Right cardiac atrium (tissue), 5 donors: ENCODE data around the gene UCKL1. TPM values are rescaled to one million over a fixed set of nuclear protein-coding genes. Genes with fewer than 3 reads are reported as not detected.

Experiments
- ATAC-seq, 2 donors: fragments of 200-7000 bp; cut with Tn5 transposase; one replicate each; pipeline versions ENCODE4 v1.8.0 to v1.9.1; 2020; ENCODE audit warnings: moderate library complexity in 2 of 2, mild to moderate bottlenecking in 1 of 2
- DNase-seq, 3 donors: peaks; one replicate each; pipeline ENCODE4 v3.0.0-alpha.2; 2020
- H3K27ac ChIP-seq: one replicate; pipeline ENCODE4 v1.5.1; 2013; ENCODE audit warnings: mild to moderate bottlenecking, low read length, control low read depth, moderate library complexity
- H3K27me3 ChIP-seq: one replicate; pipeline ENCODE4 v1.6.1; 2013; ENCODE audit not compliant: control insufficient read depth, insufficient read depth
- H3K4me1 ChIP-seq: one replicate; pipeline ENCODE4 v1.6.1; 2013; ENCODE audit warnings: low read length; ENCODE audit not compliant: control insufficient read depth, insufficient read depth
- H3K4me3 ChIP-seq: one replicate; pipeline ENCODE4 v1.5.1; 2013; ENCODE audit warnings: low read length, control low read depth
- H3K9me3 ChIP-seq: one replicate; pipeline ENCODE4 v1.6.1; 2013; ENCODE audit warnings: low read length; ENCODE audit not compliant: control insufficient read depth
- WGBS: extraction: QIAGEN DNeasy Blood & Tissue Kit; methylation state at CpG from one replicate; pipeline ENCODE4 v1.1.7; 2013; 5-methylcytosine and 5-hydroxymethylcytosine counted together
- intact Hi-C, 4 donors: fragments of 100-400 bp; cut with DNase I; formaldehyde crosslinking; loops; one replicate each; pipeline versions ENCODE4 v1.11.0 to v1.14.0; 2022 to 2023
- long read RNA-seq, 4 donors: library from polyadenylated mRNA; unstranded; transcript quantifications; one replicate each; pipeline ENCODE4 v2.0.0, GENCODE V29; 2020 to 2021
- polyA plus RNA-seq: library from polyadenylated mRNA; stranded (reverse); fragments of 200-250 nt; gene quantifications from one replicate; pipeline ENCODE4 v1.2.3, GENCODE V29; 2013
- total RNA-seq, 4 donors: library from RNA; stranded (reverse); fragmentation: NEBNext Ultra II Directional; extraction: Animal tissue kit (Norgen Biotek cat#: 25700); gene quantifications; one replicate each; pipeline ENCODE4 v1.2.1, GENCODE V29; 2021
- donor health status: healthy with polysubstance abuse.
- donor health status: DM: no; HTN: yes; CAD: no.
- donor health status: DM: no; HTN: no; CAD: no.
- donor health status: DM: no; HTN: yes; CAD: no; lungs with severe emphysema.
- donor health status: DM: yes; HTN: yes; CAD: no.

UCKL1 gene
- 10 to 100 TPM; 35.5 to 47.0 (median 44.0) TPM for total RNA-seq
- polyA plus RNA-seq = 36.5 TPM
- long read RNA-seq, donor 1, partial matches to known transcripts = 101 of 223 reads
- long read RNA-seq, donor 1, other reads (novel, unspliced or antisense) = 122 of 223 reads
- long read RNA-seq, donor 2, partial matches to known transcripts = 36 of 94 reads
- long read RNA-seq, donor 2, other reads (novel, unspliced or antisense) = 58 of 94 reads
- long read RNA-seq, donor 3, partial matches to known transcripts = 58 of 279 reads
- long read RNA-seq, donor 3, other reads (novel, unspliced or antisense) = 221 of 279 reads
- long read RNA-seq, donor 4, partial matches to known transcripts = 32 of 90 reads
- long read RNA-seq, donor 4, other reads (novel, unspliced or antisense) = 58 of 90 reads

GRCh38 chr20:63955827-63956663 is at the start of gene UCKL1:
TSS of gene UCKL1 (minus strand) at chr20:63956416. CDS start at chr20:63956372, 44 bp downstream.
- WGBS = under 1% methylated on average over 105 of the region's 105 CpGs
- no peaks in the 10 kb centered on the region for H3K9me3 ChIP-seq
- DNase-seq = peak; percentile 95 to 98 (median 97)
- H3K27ac ChIP-seq = peak within 1 kb of the TSS; percentile 85
- peak within 1 kb of the TSS; percentile 71 for H3K4me3 ChIP-seq
- intact Hi-C loops = loop anchor here in 1 of 4 donors (5.0 kb wide), 1 partner anchor 49 kb away; no protein-coding TSS in a partner anchor
- ATAC-seq = peak; percentile 88 to 89
- H3K4me1 ChIP-seq = peaks cover 8% of the 10 kb centered on the region
- H3K27me3 ChIP-seq = no peaks in the 10 kb centered on the region

GRCh38 chr20:64005394-64005793 is 49.2 kb upstream of the UCKL1 start:
- 81% methylated on average over 6 of the region's 6 CpGs for whole genome bisulfite sequencing
- intact Hi-C loops = no loop called here

GRCh38 chr20:64003960-64004725 is 47.9 kb upstream of the UCKL1 start:
- WGBS = 80% methylated on average over 7 of the region's 7 CpGs
- ATAC-seq (no peak), DNase-seq (peak in 1 of 3 donors; percentile 21)
- Histone ChIP-seq H3K27ac (no peak overlapping the region), H3K9me3 (no peaks in the 10 kb centered on the region), H3K27me3 (no peaks in the 10 kb centered on the region), H3K4me3 (no peak overlapping the region), H3K4me1 (no peaks in the 10 kb centered on the region)
- intact Hi-C loops = no loop called here

More at GRCh38 chr20:64005394-64005793, 49.2 kb upstream of the UCKL1 start:
- H3K4me1 ChIP-seq = no peaks in the 10 kb centered on the region
- no peaks in the 10 kb centered on the region for H3K27me3 ChIP-seq
- H3K4me3 ChIP-seq = no peak overlapping the region
- peak in 1 of 3 donors; percentile 0 for DNase-seq
- ATAC-seq = no peak
- no peaks in the 10 kb centered on the region for H3K9me3 ChIP-seq
- H3K27ac ChIP-seq = no peak overlapping the region

DNA sequence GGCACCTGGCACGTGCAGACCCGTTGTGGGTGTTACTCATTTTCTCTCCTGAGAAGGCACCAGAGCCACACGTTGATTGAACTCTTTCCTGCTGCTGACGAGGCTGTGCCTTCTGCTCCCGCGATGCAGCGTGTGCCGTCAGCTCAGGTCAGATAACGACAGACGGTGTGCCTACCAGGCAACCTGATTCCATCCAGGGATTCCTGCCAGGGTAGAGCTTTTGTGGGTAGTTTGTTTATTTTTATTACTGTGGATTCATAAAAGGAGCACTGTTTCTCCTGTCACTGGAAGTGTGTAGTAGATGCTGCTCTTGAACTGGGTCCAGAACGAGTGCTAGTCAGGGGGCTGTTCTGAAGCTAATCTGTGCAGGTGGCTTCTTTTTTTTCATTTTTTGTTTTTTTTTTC is 45.4 kb upstream of the UCKL1 start:
- Histone ChIP-seq H3K9me3 (no peaks in the 10 kb centered on the region), H3K27ac (no peak overlapping the region), H3K4me1 (no peaks in the 10 kb centered on the region), H3K4me3 (no peak overlapping the region), H3K27me3 (no peaks in the 10 kb centered on the region)
- WGBS = 72% methylated on average over 11 of the region's 11 CpGs
- intact Hi-C loops = no loop called here
- DNase-seq (peak in 1 of 3 donors; percentile 31), ATAC-seq (no peak)

GRCh38 chr20:64000906-64001305 is 44.7 kb upstream of the UCKL1 start:
- 88% methylated on average over 12 of the region's 12 CpGs for WGBS
- DNase-seq (peak in 1 of 3 donors; percentile 34), ATAC-seq (no peak)
- Histone ChIP-seq H3K9me3 (no peaks in the 10 kb centered on the region), H3K4me1 (no peaks in the 10 kb centered on the region), H3K27me3 (no peaks in the 10 kb centered on the region), H3K27ac (no peak overlapping the region), H3K4me3 (no peak overlapping the region)
- intact Hi-C loops = no loop called here

GRCh38 chr20:63982937-63983336 is 26.7 kb upstream of the UCKL1 start:
- intact Hi-C loops = no loop called here
- H3K9me3 ChIP-seq = no peaks in the 10 kb centered on the region
- H3K27ac ChIP-seq = no peak overlapping the region
- ATAC-seq (no peak), DNase-seq (no peak)
- H3K4me1 ChIP-seq = peaks cover 6% of the 10 kb centered on the region
- 88% methylated on average over 14 of the region's 14 CpGs for WGBS
- no peak overlapping the region for H3K4me3 ChIP-seq
- no peaks in the 10 kb centered on the region for H3K27me3 ChIP-seq

DNA sequence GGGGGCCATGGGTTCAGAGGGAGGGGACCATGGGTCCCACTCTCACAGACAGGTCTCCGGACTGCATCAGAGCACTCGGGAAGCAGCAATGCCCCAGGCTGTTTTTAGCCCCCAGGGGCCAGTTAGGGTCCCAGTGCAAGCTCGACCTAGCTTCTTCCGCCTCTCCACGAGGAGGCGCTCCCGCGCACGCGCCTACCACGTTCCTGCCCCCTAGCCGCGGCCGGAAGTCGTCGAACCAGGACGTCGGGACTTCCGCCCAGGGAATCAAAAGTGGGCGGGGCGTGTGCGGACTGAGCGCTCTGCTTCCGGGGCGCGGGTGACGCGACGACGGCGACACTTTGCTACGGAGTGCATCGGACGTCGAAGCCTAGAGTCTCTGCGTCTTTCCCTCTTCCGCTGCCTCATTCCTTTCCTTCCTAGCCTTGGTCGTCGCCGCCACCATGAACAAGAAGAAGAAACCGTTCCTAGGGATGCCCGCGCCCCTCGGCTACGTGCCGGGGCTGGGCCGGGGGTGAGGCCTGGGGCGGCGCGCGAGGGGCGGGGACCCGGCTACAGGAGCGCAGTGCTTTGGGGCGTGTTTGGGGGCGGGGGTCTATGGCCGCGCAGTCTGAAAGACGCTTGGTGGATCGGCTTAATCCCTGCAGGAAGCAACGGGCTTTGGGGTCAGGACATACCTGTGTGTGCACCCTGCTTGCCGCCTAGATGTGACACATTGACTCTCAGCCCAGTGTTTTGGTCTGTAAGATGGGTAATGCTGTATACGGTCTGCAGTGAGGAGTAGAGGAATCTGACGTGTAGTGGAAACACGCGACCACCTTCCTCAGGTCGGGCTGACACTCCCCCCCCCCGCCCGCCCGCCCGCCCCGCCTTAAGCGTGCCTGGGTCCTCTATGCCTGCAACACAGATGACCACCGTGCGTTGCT is 24.9 kb upstream of the UCKL1 start, which contains the start of gene PRPF6:
Gene PRPF6, plus strand, starts transcription at position 327 of the 923 bp plus-strand sequence. Its CDS starts 114 bp downstream, at position 441.
- intact Hi-C loops = no loop called here
- H3K27me3 ChIP-seq = no peaks in the 10 kb centered on the region
- DNase-seq (peak; percentile 96 to 98 (median 98)), ATAC-seq (peak; percentile 92 to 93)
- whole genome bisulfite sequencing = 1% methylated on average over 75 of the region's 75 CpGs
- H3K27ac ChIP-seq = peak within 1 kb of the TSS; percentile 67
- peaks cover 6% of the 10 kb centered on the region for H3K4me1 ChIP-seq
- H3K4me3 ChIP-seq = peak within 1 kb of the TSS; percentile 74
- no peaks in the 10 kb centered on the region for H3K9me3 ChIP-seq

GRCh38 chr20:63980317-63980805 is 24.1 kb upstream of the UCKL1 start:
- intact Hi-C loops = no loop called here
- WGBS = 72% methylated on average over 15 of the region's 15 CpGs
- Histone ChIP-seq H3K27me3 (no peaks in the 10 kb centered on the region), H3K9me3 (no peaks in the 10 kb centered on the region), H3K27ac (peak overlapping the region; percentile 67), H3K4me3 (no peak overlapping the region), H3K4me1 (peaks cover 6% of the 10 kb centered on the region)
- DNase-seq (peak in 1 of 3 donors; percentile 19), ATAC-seq (peak; percentile 50 to 51)

- peak; percentile 54 to 84 (median 75) for DNase-seq
- H3K4me1 ChIP-seq = peaks cover 6% of the 10 kb centered on the region
- H3K27me3 ChIP-seq = no peaks in the 10 kb centered on the region
- no peaks in the 10 kb centered on the region for H3K9me3 ChIP-seq
- ATAC-seq = peak in 1 of 2 donors; percentile 4
- H3K4me3 ChIP-seq = peak within 1 kb of the TSS; percentile 42
- 2% methylated on average over 52 of the region's 52 CpGs for WGBS
- intact Hi-C loops = loop anchor here in 3 of 4 donors (10.0 kb wide), 5 partner anchors 75 to 445 kb away; partner anchors contain the start of genes DNAJC5 (in 1 of the 3), PTK6 (in 1 of the 3), RTEL1 (in 1 of the 3) and STMN3 (in 1 of the 3)
- H3K27ac ChIP-seq = peak within 1 kb of the TSS; percentile 67
These were observed 23.5 kb upstream of the UCKL1 start, which contains the start of gene SAMD10 for GRCh38 chr20:63979557-63980316. TSS of gene SAMD10 (minus strand) at chr20:63979642. CDS start at chr20:63979467, 175 bp downstream.
